Mammary epithelial cell (primary cell): ENCODE measurements around the gene TRIM24.

ENCODE experiments used
- CTCF ChIP-seq, 2 donors: IDR thresholded peaks in 1 of 2; conservative IDR thresholded peaks in 1 of 2; 2 replicates each; pipeline ENCODE4 v1.5.1; 2011 to 2012; ENCODE audit warnings: inconsistent platforms in 2 of 2, low read length in 2 of 2, mild to moderate bottlenecking in 2 of 2, control low read depth in 1 of 2, low read depth in 1 of 2; ENCODE audit not compliant: insufficient read depth in 1 of 2; ENCODE audit errors: extremely low read depth in 1 of 2
- EZH2 ChIP-seq: IDR thresholded peaks from 2 replicates; pipeline ENCODE4 v1.6.1; 2012; ENCODE audit warnings: low read length, inconsistent platforms, borderline replicate concordance

GRCh38 chr7:138459413-138460175 is 465 bp upstream of the TRIM24 start:
- TF ChIP-seq CTCF (conservative IDR thresholded peaks at IDR 0.05 in 1 of 2, IDR thresholded peaks at IDR 0.05 in 1 of 2; ENCODE audit: extremely low read depth in 1 of 2, insufficient read depth in 1 of 2, low read depth in 1 of 2, low read length in 2 of 2) (no peak), EZH2 (no peak)
